DND-41 (cell line): Measurements from ENCODE around the gene USP12.

Experiments used
- CTCF ChIP-seq: IDR thresholded peaks from 2 replicates; pipeline ENCODE4 v1.5.1; 2012; ENCODE audit warnings: borderline replicate concordance, low read length, moderate library complexity, mild to moderate bottlenecking; ENCODE audit not compliant: poor library complexity, severe bottlenecking; ENCODE audit errors: extremely low read depth
- EZH2 ChIP-seq: IDR thresholded peaks from 3 replicates; pipeline ENCODE4 v1.6.1; 2012; ENCODE audit warnings: borderline replicate concordance, low read depth, mild to moderate bottlenecking, moderate library complexity, low read length, inconsistent platforms; ENCODE audit not compliant: severe bottlenecking

- TF ChIP-seq CTCF (no peak), EZH2 (no peak)
Measured at GRCh38 chr13:27182054-27182453, 10.4 kb upstream of the USP12 start.
